ENCODE data around the gene BTG1. TPM values are rescaled to one million over a fixed set of nuclear protein-coding genes. Genes with fewer than 3 reads are reported as not detected.

The BTG1 gene
- total RNA-seq, 1 experiment from 2014 or later, result 29.8 TPM

DNA sequence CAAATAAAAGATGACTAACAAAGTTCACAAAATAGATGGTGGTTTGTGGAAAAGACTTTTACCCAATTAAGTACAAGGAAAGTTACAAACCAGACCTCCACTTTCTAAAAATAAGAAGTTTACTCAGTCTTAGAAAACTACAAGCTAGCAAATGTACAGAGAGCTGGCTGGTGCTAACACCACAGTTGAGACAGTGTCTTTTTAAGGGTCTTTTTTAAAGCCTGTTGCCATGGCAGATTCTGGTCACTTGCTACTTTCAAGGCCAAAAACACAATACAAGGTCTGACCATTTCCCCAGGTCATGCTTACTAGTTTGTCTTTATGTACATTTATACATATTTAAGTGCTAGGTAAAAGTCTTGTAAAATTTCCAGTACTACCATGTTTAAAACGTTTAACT, 2.4 kb downstream of the BTG1 start:
- DNase-seq (no peak), ATAC-seq (no peak)
- CTCF ChIA-PET, result interaction anchor here (1.1 kb wide), 1 partner anchor 761 kb away, joined by 3 read pairs; no protein-coding TSS in a partner anchor
- Histone ChIP-seq H3K4me1 (ENCODE audit: insufficient read depth, low read length) (peaks cover 30% of the 10 kb centered on the region), H3K27ac (ENCODE audit: low read length) (no peak overlapping the region), H2AFZ (ENCODE audit: low read length) (no peak overlapping the region), H3K79me2 (ENCODE audit: low read length) (peaks cover 74% of the 10 kb centered on the region), H3K9me2 (replicated peaks; ENCODE audit: low read length) (no peaks in the 10 kb centered on the region), H3K4me2 (ENCODE audit: low read length) (peak overlapping the region; percentile 84), H3K4me3 (ENCODE audit: low read length) (peak overlapping the region; percentile 87), H3K27me3 (ENCODE audit: low read length) (no peaks in the 10 kb centered on the region), H4K20me1 (ENCODE audit: low read length) (peaks cover 70% of the 10 kb centered on the region), H3F3A (ENCODE audit: low read length, unreplicated experiment) (peaks cover 3% of the 10 kb centered on the region), H3K9me3 (ENCODE audit: low read length) (no peaks in the 10 kb centered on the region), H3K9ac (ENCODE audit: low read length) (peak overlapping the region; percentile 87), H3K36me3 (ENCODE audit: low read depth, low read length) (peaks cover 44% of the 10 kb centered on the region)
- intact Hi-C loops (cut with micrococcal nuclease), result loop anchor here (5.0 kb wide), 2 partner anchors 156 to 251 kb away; no protein-coding TSS in a partner anchor
- POLR2A ChIA-PET (ENCODE audit: unreplicated experiment), result no interaction called here
- TF ChIP-seq, protein P1, sequence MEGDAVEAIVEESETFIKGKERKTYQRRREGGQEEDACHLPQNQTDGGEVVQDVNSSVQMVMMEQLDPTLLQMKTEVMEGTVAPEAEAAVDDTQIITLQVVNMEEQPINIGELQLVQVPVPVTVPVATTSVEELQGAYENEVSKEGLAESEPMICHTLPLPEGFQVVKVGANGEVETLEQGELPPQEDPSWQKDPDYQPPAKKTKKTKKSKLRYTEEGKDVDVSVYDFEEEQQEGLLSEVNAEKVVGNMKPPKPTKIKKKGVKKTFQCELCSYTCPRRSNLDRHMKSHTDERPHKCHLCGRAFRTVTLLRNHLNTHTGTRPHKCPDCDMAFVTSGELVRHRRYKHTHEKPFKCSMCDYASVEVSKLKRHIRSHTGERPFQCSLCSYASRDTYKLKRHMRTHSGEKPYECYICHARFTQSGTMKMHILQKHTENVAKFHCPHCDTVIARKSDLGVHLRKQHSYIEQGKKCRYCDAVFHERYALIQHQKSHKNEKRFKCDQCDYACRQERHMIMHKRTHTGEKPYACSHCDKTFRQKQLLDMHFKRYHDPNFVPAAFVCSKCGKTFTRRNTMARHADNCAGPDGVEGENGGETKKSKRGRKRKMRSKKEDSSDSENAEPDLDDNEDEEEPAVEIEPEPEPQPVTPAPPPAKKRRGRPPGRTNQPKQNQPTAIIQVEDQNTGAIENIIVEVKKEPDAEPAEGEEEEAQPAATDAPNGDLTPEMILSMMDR (conservative IDR thresholded peaks at IDR 0.05; ENCODE audit: low read depth, low read length), result no peak
- TF ChIP-seq EZH2 (IDR thresholded peaks at IDR 0.05; ENCODE audit: low read length, unreplicated experiment) (no peak), EZH2phosphoT487 (IDR thresholded peaks at IDR 0.05; ENCODE audit: borderline replicate concordance, low read length) (no peak)
- BruUV-seq (replicated peaks), result no TSS peak

DNA sequence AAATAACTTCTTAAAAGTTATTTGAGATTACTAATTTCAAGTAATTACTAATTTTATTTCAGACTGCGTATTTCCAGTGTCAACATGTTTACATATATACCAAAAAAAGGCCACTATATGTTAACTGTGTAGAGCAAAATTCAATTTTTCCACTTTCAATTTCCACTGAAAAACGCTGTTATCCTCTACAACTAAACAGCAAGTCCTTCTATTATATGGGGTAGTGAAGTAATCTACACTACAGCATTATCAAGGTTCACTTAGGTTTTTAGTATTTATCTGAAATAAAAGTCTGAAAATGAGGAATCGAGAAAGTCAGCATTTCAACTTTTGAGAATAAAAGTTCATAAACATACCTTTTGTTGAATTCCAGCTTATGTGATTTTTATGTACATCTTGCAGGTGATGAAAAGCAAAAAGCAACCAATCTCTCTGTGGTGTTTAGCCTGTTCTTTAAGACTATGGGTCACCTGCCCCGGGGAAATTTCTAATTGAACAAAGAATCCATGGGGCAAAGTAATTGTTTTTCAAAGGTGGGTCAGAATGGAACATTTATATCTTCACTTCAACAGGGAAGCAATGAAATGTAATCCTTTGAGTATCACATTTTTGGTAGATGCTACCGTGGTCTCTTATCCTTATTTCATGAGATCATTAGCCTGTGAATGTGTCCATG, 3.3 kb downstream of the BTG1 start:
- peaks cover 8% of the 10 kb centered on the region for H3F3A ChIP-seq (ENCODE audit: low read length, unreplicated experiment)
- CTCF ChIA-PET, result no interaction called here
- DNase-seq, result no peak

More for the DNA sequence above, 3.3 kb downstream of the BTG1 start:
- Histone ChIP-seq H3K4me1 (ENCODE audit: insufficient read depth, low read length) (peaks cover 32% of the 10 kb centered on the region), H3K27ac (ENCODE audit: low read length) (no peak overlapping the region), H3K36me3 (ENCODE audit: low read depth, low read length) (peaks cover 44% of the 10 kb centered on the region), H3K9me3 (ENCODE audit: low read length) (no peaks in the 10 kb centered on the region), H3K27me3 (ENCODE audit: low read length) (no peaks in the 10 kb centered on the region), H3K9ac (ENCODE audit: low read length) (peak overlapping the region; percentile 87), H3K79me2 (ENCODE audit: low read length) (peaks cover 82% of the 10 kb centered on the region), H3K9me2 (replicated peaks; ENCODE audit: low read length) (no peaks in the 10 kb centered on the region), H2AFZ (ENCODE audit: low read length) (no peak overlapping the region), H4K20me1 (ENCODE audit: low read length) (peaks cover 79% of the 10 kb centered on the region), H3K4me3 (ENCODE audit: low read length) (peak overlapping the region; percentile 87), H3K4me2 (ENCODE audit: low read length) (peak overlapping the region; percentile 84)
- intact Hi-C loops (cut with micrococcal nuclease), result loop anchor here (5.0 kb wide), 2 partner anchors 155 to 250 kb away; no protein-coding TSS in a partner anchor
- ATAC-seq, result no peak
- POLR2A ChIA-PET (ENCODE audit: unreplicated experiment), result no interaction called here
- no peak for TF ChIP-seq EZH2phosphoT487 (IDR thresholded peaks at IDR 0.05; ENCODE audit: borderline replicate concordance, low read length)
- TF ChIP-seq, protein P1 (conservative IDR thresholded peaks at IDR 0.05; ENCODE audit: low read depth, low read length), result no peak
- no peak for TF ChIP-seq EZH2 (IDR thresholded peaks at IDR 0.05; ENCODE audit: low read length, unreplicated experiment)
- BruUV-seq (replicated peaks), result no TSS peak
